22Rv1 (cell line): ENCODE data around the gene IQSEC2.

Experiments used
- H3K27ac ChIP-seq: fragments of 450-650 bp; 2 replicates; pipeline ENCODE4 v1.5.1; 2017
- ZFX ChIP-seq: fragments of 450-650 bp; IDR thresholded peaks from 2 replicates; pipeline ENCODE4 v1.6.1; 2017; ENCODE audit warnings: antibody characterized with exemption, borderline replicate concordance
- TF ChIP-seq, protein P1 (sequence below): fragments of 450-650 bp; IDR thresholded peaks from 2 replicates; pipeline ENCODE4 v1.5.1; 2017; ENCODE audit warnings: mild to moderate bottlenecking

The IQSEC2 gene

DNA sequence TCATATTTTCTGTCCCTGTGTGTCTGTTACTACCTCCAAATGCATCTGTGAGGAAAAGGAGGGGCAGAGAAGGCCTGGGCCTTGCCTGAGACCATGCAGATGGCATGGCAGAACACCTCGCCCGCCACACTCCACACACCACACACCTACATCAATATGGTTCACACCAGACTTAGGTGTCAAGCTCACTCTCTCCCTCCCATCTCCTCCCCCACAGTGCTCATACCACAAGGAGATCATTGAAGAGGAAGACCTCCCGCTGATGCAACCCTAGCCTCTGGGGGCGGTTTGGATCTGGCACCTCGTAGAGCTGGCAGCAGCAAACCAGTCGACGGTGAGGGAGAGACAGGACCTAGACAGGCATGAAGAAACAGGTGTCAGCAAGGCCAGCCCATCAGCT is 39.8 kb downstream of the IQSEC2 start:
- TF ChIP-seq, protein P1, sequence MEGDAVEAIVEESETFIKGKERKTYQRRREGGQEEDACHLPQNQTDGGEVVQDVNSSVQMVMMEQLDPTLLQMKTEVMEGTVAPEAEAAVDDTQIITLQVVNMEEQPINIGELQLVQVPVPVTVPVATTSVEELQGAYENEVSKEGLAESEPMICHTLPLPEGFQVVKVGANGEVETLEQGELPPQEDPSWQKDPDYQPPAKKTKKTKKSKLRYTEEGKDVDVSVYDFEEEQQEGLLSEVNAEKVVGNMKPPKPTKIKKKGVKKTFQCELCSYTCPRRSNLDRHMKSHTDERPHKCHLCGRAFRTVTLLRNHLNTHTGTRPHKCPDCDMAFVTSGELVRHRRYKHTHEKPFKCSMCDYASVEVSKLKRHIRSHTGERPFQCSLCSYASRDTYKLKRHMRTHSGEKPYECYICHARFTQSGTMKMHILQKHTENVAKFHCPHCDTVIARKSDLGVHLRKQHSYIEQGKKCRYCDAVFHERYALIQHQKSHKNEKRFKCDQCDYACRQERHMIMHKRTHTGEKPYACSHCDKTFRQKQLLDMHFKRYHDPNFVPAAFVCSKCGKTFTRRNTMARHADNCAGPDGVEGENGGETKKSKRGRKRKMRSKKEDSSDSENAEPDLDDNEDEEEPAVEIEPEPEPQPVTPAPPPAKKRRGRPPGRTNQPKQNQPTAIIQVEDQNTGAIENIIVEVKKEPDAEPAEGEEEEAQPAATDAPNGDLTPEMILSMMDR = no peak
- TF ChIP-seq ZFX = no peak
- H3K27ac ChIP-seq = peak overlapping the region; percentile 29; the same call in 1 of the 2 replicates

DNA sequence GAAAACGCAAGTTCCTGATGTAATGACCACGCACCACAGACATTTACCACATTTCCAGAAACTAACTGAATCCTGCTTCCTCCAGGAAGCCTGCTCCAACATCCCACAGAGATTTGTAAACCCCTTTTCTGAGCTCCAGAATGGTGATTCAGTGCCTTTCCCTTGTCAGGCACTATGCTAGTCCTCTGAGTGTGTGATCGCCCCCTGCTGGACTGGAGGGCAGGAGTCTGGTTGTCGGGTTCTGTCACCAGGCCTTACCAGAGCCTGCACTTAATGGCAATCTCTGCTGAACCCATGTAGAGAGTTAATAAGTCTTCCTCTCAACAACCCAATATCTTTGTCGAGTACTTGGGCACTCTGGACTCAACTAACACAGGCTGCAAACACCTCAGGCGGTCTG is 41.9 kb downstream of the IQSEC2 start:
- H3K27ac ChIP-seq = peak overlapping the region; percentile 33; the same call in 1 of the 2 replicates
- TF ChIP-seq, protein P1 = peak; percentile 23; the same call in 1 of the 2 replicates
- no peak for TF ChIP-seq ZFX

DNA sequence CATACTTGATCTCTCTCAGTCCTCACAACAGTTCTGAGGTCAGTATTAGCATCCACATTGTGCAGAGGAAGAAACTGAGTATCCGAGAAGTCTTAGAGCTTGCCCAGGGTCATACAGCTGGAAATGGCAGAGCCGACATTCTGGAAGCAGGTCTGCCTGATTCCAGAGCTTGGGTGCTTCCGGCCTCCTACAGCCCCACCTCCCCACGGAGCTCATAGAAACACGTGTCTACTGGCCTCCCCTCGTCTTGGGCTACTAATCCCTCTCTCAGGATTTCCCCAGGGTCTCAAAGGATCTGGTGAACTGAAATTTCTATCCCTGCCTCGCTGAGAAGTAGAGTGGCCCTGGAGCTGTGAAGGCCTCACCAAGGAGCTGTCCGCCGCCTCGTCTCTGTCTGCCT is 44.3 kb downstream of the IQSEC2 start:
- TF ChIP-seq, protein P1 = no peak
- no peak for TF ChIP-seq ZFX
- peak overlapping the region; percentile 42 for H3K27ac ChIP-seq

DNA sequence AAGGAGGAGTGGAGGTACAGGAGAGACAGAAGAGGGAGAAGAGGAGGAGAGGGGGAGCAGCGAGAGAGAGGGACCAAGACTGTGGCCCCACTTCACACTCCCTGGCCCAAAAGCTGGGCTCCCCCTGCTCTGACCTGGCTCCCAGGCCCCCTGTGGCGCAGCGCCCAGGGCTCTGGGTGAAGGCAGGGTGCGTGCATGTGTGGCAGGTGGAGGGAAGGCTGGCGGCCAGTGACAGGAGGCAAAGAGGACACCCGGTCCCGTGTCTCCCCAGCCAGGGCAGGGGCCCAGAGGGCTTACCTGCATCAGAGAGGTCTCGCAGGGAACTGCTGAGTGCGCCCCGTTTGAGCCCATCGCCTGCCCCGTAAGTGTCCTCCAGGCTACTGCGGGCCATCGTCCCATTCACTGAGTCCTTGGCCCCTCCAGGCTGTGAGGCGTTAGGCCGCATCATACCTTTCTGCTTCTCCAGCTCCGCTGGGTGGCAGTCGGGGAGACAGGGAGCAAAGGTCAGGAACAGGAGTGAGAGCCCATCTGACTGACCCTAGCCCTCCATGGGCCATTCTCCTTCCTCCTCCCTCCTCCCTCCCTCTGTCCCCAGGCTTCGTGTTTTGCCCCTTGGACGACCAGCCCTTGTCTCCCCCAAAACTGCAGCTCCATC is 45.2 kb downstream of the IQSEC2 start:
- no peak for TF ChIP-seq ZFX
- TF ChIP-seq, protein P1 = no peak
- H3K27ac ChIP-seq = peak overlapping the region; percentile 42

DNA sequence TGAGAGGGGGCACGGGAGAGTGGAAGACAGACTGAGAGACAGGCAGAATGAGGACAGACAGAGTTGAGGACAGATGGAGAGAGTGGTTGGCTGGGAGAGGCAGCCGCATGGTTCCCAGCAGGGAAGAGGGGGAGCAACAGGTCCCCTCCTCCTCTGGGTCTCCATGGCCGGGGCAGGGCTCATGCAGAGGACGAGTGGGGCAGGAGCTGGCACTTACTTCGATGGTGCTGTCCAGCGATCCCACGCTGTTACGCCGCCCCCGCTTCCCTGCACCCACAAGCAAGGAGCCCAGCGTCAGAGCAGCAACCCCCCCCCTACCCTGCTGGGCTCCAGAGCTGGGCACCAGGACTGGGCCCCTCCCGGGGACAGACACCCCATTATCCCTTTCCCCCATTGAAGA is 45.8 kb downstream of the IQSEC2 start:
- no peak for TF ChIP-seq ZFX
- TF ChIP-seq, protein P1 = no peak
- H3K27ac ChIP-seq = peak overlapping the region; percentile 42; the same call in 1 of the 2 replicates

DNA sequence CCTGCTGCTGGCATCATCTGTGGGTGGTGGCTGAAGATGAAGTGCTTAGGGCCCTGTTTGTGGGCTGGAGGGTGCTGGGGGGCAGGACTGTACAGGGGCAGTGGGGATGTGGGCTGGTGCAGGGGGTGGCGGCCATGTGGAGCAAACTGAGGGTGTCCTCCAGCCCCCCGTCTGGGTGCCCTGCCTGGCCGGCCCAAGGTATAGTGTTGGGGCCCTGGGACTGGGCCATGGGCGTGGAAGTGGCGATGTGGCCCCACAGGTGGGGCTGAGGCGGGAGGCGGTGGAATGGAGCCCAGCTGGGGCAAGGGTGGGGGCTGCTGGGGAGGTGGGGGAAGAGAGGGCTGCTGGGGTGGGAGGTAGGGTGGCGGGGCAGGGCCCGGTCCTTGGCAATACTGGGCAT is 46.9 kb downstream of the IQSEC2 start:
- H3K27ac ChIP-seq = 0 out of 2 replicates have a peak overlapping the region, but pooled peaks have one; percentile 87
- TF ChIP-seq ZFX = no peak
- TF ChIP-seq, protein P1 = no peak

DNA sequence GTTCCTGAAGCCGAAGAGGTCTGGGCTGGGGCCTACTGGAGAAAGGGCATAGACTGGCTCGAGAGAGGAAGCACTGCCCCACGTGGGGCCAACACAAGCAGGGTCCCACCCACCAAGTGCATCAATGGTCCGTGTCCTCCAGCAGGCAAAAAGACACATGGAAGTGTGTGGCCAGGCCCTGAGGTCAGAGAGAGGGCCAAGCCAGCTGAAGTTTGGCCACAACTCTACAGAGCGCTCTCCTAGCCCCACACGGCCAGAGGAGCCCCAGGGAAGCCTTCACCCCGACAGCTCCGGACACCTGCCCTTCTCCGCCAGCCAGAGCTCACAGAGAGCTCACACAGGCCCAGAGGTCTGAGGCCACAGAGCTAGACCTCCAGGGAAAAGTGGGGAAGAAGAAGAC is 47.8 kb downstream of the IQSEC2 start:
- TF ChIP-seq, protein P1 = no peak
- no peak for TF ChIP-seq ZFX
- H3K27ac ChIP-seq = peak overlapping the region; percentile 87
